Thyroid gland (tissue), 4 donors: ENCODE results near the gene SVEP1.

Experiments used
- POLR2A ChIP-seq, 2 donors: fragments of 450-650 bp; IDR thresholded peaks; one replicate each; pipeline ENCODE4 v1.6.1; 2017; ENCODE audit warnings: antibody characterized with exemption in 2 of 2, mild to moderate bottlenecking in 2 of 2, moderate library complexity in 1 of 2
- TF ChIP-seq, protein P1 (sequence below), 6 experiments: fragments of 200-600 bp in 3 of 6; fragments of 450-650 bp in 3 of 6; sonication (generic) in 3 of 6; IDR thresholded peaks; one replicate each; pipeline ENCODE4 v1.5.1; 2016 to 2019; ENCODE audit warnings: antibody characterized with exemption in 6 of 6, mild to moderate bottlenecking in 2 of 6, inconsistent platforms in 1 of 6, moderate library complexity in 1 of 6

DNA sequence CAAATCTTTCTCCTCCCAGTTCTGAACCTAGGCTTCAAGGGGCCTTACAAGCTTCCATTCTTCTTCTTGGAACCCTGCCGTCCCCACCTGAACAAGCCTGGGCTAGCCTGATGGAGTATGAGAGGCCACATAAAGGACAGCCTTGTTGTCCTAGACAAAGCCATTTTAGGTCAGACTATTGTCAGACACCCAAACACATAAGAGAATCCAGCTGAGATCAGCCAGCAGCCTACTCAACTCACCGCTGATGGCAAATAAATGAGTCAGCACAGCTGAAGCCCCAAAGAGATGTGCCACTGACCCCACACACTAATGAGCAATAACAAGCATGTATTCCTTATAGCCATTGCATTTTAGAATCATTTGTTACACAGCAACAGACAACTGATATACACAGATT lies 33.8 kb downstream of the SVEP1 start:
- TF ChIP-seq, protein P1, sequence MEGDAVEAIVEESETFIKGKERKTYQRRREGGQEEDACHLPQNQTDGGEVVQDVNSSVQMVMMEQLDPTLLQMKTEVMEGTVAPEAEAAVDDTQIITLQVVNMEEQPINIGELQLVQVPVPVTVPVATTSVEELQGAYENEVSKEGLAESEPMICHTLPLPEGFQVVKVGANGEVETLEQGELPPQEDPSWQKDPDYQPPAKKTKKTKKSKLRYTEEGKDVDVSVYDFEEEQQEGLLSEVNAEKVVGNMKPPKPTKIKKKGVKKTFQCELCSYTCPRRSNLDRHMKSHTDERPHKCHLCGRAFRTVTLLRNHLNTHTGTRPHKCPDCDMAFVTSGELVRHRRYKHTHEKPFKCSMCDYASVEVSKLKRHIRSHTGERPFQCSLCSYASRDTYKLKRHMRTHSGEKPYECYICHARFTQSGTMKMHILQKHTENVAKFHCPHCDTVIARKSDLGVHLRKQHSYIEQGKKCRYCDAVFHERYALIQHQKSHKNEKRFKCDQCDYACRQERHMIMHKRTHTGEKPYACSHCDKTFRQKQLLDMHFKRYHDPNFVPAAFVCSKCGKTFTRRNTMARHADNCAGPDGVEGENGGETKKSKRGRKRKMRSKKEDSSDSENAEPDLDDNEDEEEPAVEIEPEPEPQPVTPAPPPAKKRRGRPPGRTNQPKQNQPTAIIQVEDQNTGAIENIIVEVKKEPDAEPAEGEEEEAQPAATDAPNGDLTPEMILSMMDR (IDR thresholded peaks at IDR 0.05), result no peak
- TF ChIP-seq POLR2A (IDR thresholded peaks at IDR 0.05), result no peak
